GM11168 (cell line): ENCODE data around the gene XAGE3.
"Not testable (repeated sequence)": the region's sequence is repeated elsewhere in the genome, so short reads cannot be mapped to it uniquely, and the experiment has no call there.

Experiments
- in situ Hi-C: fragments of 300-500 bp; cut with MboI; formaldehyde crosslinking; loops from one replicate; pipeline ENCODE4 v1.12.0; 2022; ENCODE audit warnings: low sequenced_read_pairs; ENCODE audit not compliant: unreplicated experiment

The XAGE3 gene

DNA sequence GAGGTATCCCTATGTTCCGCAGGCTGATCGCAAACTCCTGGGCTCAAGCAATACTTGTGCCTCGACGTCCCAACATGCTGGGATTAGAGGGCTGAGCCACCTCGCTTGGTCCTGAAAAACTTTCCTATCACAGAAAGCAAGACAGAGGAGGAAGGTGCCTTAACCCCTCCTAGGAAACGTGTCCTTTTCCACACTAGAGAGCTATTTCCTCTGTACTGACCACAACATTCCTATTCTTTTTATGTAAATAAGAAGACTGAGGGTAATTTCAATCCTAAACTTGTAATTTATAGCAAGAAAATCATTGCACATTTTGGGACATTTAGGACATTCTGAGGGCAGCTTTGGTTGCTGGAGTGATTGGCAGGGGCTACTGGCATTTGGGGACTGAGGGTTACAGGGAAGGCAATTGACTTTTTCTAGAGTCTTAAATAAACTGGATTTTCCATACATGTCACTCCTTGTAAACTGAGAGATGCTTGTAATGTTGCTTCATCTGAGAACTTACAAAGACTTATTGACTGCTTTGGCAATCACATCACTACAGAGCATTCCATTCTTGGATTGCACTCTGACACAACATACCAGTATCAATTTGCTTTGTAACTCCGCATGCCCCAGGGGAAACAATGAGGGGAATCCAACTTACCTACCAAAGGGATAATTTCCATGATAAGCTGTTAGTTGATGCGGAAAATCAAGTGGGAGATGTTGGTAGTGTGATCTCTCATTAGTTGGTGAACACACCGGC lies 15.6 kb downstream of the XAGE3 start:
- in situ Hi-C loops = no loop called here

DNA sequence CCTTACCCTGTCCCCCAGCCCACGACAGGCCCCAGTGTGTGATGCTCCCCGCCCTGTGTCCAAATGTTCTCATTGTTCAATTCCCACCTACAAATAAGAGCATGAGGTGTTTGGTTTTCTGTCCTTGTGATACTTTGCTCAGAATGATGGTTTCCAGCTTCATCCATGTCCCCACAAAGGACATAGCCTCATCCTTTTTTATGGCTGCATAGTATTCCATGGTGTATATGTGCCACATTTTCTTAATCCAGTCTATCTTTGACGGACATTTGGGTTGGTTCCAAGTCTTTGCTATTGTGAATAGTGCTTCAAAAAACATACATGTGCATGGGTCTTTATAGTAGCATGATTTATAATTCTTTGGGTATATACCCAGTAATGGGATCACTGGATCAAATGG lies 24.3 kb downstream of the XAGE3 start:
- in situ Hi-C loops = not testable (repeated sequence)

DNA sequence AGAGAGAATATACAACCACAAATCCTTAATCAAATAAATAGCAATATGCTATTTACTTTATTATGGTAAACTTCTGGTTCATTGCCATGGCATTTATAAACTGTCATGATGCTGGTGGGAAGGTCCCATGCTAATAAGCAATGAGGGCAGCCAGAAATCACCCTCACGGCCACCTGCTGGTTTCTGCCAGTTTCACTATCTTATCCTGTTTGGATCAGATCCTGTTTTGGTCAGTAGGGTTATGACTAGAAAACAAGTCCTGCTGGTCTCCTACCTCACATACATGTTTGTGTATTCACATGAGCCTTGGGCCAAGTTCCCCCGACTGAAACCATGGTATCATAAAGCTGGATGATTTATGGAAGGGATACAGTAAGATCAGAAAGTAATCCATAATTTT lies 28.7 kb downstream of the XAGE3 start:
- in situ Hi-C loops = no loop called here

DNA sequence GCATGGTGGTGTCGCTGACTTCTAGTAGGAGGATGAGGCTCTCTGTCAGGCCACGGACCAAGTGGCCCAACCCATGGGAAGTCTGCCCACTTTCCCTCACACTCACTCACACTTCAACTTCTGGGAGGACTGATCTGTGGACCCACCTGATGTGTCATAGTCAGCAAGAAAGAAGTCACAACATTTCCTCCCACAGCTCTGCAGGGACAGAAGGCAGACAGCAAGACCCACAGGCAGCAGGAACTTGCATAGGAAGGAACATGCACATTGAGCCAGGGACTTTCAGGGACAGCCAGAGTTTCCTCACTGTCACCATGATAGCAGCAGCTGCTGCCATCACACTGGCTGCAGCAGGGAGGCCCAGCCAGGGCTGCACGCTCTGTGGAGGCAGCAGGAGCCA lies 37.3 kb downstream of the XAGE3 start:
- in situ Hi-C loops = no loop called here

DNA sequence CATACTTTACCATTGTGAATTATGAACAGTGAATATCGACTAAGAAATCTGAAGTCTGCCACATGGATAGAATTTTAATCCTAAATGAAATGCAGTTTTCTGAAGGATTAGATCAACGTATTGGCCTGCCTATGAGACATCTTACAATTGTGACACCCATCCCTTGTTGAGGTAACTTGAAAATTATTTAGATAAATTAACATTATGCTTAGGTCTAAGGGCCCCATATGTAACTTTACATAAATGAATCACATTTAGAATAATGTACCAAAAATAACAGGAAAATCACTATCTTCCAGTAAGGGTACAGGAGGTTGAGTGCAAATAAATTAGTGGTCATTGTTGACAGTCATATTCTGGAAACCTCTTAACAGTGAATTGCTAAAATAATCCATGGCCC lies 43.3 kb downstream of the XAGE3 start:
- in situ Hi-C loops = no loop called here

DNA sequence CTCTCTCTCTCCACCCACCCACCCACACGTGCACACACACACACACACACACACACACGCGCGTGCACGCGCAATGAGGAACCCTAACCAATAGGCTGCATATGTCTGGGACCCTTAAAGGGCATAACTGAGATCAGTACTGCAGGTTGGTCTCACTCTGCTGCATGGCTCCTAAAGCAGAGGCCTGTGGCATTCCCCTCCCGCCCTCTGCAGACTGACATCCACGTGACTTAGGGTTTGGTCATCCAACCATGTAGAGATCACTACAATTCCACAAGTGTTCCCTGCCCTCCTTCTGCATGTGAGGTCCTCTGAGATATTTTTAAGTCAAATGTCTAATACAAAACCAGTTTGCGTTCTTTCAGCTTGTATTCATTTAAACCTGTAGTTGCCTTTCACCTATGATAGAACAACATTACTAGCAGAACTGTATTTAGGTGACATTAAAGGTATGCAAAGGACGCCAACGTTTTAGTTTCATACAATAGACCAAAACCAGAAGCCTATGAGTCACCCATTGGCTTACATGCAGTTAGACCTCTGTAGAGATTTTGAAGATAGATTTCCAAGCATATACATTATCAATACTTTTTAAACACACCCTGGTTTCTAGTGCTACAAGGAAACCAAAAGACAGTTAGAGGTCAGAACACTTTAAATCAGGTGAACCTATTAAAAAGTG lies 46.7 kb downstream of the XAGE3 start:
- in situ Hi-C loops = no loop called here

DNA sequence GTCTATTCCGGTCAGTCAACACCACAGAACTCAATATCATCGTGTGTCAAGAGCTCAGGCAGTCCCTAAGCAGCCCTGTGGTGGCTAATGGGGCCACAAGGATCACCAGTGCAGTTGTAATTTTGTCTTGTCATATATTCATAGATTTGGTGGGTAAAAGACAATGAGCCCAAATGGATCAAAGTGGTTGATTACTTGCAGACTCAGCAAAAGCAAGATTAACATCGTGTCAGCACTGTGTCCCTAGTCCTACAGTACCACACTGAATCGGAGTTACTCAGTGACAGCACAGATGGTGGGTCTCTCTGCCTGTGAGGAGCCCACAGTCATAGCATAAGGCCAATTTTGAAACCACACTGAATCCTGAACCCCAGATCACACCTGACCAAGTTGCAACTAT lies 48.1 kb downstream of the XAGE3 start:
- in situ Hi-C loops = no loop called here
